HG02870 (cell line): Measurements from ENCODE around the gene ASTN2.

Source experiments
- ATAC-seq: cut with Tn5 transposase; IDR thresholded peaks from one replicate; pipeline ENCODE4 v1.9.1; 2021; ENCODE audit warnings: mild to moderate bottlenecking, moderate library complexity; ENCODE audit not compliant: unreplicated experiment

The ASTN2 gene

DNA sequence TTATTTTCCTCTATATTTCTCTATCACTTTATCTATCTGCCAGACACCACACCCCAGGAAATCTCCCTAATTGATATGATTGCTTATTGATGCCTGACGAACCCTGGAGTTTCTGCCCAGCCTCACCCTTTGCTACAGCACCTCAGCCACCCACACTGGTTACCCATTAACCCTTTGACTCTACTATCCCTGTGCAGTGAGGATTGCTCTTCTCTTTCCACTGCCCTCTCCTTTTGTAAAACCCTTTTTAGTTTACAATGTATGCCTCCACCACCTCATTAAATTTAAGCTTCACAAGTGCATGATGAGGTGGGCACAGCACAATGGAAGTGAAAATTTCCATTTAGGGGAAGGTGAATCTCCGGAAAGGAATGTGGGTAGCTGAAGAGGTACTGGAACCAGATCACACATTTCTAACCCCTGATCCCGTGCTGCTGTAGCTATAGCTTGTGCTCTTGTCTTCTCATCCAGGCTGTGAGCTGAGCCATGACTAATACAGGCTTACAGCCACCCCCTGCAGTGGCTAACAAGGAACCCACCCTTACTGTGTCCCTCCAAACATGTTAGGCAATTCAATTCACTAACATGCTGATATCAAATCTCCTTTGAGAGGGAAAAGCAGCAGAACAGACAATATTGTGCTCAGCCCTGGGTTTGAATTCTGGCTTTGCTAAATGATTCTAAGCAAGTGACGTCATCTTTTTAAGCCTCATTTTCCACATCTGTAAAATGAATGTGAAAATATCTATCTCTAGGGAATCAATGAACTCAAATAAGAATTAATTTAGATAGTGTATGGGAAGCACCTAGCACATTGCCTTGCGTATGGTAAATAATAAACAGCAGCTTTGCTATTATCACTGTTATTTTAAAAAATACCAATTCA lies 914.6 kb downstream of the ASTN2 start:
- ATAC-seq, result no peak

DNA sequence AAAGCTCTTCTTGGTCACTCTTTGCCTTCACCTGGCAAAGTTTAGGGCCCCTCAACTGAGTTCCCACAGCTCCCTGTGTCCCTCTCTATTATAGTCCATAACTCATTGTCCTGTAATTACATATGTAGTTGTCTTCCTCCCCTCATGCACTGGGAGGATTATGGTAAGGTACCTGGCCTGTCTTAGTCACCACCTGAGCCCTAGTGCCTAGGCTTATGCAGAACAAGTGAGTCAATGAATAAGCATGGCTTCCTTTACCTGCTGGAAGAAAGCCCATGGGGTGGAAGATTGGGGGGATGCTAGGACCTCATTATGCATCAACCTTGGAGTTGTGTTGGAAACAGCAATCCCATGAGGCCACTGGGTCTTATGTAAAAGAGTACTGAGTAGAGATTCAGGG lies 915.4 kb downstream of the ASTN2 start:
- no peak for ATAC-seq

DNA sequence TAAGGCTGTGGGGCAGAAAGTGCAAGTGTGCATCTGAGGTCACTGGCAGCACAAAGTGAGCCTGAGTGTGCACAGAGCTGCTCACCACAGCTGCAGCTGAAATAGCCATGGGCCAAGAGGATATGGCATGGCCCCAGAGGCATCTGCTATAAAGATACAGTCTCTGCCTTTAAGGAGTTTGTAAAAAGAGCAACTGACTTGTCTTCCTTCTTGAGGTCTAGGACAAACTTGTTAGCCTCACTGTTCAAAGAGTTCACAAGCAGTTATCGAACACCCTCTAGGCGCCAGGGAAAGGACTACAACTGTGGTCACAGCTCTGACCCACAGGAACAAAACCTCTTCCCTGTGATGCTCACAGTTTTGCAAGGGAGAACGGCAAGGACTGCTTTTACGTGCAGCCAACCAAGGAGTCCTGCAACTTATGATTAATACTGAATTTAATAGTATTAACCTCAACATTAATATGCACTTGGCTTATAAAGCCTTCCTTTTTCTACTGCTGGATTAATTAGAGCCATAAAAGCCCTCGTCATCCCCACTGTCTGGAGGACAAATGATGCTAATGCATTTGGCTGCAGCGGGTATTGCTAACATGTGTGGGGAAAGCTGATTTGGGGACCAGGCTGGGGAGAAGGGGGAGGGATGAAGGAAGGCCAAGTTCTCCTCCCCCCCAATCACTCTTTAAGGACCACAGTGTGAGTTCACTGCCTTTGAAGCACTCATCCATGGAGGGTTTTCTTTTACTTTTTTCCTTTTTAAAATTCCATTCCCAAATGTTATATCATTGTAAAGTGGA lies 917.6 kb downstream of the ASTN2 start:
- ATAC-seq, result no peak

DNA sequence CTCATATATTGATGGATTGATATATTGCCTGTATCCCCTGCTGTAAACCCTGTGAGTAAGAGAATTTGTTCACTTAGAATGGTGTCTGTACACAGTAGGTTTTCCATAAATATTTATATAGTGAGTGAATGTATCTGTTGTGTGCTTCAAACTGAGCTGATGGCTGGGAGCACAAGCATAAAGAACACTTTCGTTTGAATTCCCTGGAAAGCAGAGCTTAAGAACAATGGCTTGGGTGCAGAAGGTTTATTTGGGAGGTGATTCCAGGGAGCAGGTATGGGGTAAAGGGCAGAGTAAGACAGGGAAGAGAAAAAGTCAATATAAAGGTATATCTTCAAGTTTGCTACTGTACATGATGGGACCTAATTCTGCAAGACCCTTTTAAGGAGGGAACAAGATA lies 918.7 kb downstream of the ASTN2 start:
- no peak for ATAC-seq

DNA sequence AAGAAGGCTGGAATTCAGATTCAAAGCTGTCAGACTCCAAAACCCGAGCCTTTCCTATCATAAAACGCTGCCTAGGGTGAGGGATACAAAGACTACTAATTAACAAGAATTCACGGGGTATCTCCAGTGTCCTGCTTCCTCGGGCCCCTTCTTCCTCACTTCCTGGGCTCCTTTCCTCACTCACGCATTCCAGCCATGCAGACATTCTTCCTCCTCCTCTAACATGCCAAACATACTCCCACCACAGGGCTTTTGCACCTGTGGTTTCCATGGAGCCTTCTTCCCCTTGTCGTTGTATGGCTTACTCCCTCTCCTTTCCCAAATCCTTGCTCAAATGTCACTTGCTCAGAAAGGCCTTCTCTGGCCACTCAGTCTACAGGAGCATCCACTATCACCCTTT lies 919.1 kb downstream of the ASTN2 start:
- ATAC-seq, result no peak

DNA sequence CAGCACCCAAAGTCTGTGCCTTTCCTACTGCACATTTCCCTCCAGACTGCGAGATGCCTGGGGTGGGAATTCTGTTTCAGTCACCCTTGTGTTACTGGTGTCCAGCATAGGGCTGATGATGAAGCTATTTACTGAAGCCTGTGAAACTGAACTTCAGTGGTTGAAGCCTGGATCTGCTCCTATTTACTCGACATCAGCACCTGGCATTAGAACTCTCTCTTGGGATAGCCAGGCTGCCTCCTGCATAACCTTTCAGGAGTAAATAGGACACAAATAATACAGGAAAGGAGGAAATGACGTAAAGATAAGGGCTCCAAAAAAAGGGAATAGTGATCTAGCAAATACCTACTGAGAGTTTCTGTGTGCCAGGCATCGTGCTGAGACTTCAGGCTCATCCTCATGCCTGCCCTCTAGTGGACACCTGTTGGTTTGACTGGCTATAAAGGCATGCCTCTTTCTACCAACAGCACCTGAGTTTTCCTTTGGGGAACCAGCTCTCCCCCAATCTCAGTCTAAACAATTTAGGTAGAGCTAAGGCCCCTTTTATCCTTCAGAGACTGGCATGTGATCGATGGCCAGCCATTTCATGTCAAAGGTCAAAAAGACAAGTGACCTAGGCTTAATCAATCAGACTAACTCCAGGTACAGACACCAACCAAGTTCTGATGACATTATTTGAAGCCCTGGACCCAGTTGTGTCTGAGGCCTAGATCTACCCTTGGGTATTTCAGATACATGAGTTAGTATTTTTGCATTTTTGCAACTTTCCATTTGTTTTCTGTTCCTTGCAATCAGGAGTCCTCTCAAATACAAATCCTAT lies 919.8 kb downstream of the ASTN2 start:
- ATAC-seq, result no peak

DNA sequence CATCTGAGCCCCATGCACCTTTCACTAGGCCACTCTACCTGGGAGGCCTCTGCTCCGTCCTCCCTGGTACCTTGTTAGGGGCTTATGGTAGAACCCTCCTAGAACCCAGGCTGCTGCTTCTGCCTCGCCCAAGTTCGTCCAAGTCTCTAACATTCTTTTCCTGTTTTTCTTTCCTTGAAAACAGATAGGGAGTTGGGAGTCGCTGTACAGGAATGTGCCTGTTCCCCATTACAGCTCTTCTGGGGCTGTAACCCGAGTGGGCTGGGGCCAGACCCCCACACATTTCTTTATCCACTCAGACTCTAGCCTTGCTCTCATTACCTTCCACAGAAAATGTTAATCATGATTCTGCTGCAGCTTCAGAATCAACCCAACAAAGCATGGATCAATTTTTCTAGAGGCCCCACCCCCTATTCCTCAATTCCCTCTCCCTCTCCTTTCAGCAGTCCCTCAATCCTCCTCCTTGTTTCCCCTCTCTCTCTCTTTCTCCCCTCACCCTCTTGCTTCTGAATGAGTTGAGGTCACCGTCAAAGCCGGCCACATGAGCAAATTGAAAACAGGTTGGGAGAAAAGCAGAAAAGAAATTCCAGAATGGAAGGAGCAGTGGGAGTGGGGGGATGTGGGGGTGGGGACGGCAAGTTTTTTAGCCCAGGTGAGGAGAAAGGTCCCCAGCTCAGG lies 921.5 kb downstream of the ASTN2 start:
- ATAC-seq, result no peak

DNA sequence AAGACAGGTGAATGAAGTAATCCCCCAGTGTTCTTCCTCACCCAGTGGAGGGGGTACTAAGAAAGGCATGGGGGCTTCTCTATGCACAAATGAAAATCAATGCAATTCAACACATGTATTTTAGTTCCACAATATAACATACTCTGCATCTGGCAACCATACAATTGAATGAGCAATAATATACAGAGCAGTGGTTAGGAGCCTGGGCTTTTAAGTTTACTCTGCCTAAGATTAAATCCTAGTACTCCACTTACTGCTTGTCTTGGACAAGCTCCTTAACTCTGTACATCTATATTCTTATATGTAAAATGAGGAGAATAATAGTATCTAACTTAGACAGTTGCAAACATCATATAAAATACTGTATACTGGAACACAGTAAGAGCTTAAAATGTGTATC lies 923.2 kb downstream of the ASTN2 start:
- ATAC-seq, result no peak

DNA sequence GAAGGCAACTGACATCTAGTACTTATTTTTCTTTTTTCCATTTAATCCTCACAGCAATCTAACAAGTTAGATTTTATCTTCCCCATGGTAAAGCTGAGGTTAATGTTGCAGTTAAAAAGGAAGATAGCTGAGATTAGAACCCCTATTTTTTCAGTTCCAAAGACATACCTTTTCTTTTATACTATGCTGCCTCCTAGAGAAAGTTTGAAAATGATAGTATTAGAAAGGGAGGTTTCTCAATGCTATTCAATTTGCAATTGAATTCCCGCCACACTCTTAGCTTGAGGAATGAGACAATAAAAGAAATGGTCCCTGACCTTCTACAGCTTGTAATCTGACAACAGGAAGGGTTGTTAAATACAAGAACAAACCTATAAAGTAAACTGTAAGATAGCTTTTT lies 923.6 kb downstream of the ASTN2 start:
- ATAC-seq, result no peak

DNA sequence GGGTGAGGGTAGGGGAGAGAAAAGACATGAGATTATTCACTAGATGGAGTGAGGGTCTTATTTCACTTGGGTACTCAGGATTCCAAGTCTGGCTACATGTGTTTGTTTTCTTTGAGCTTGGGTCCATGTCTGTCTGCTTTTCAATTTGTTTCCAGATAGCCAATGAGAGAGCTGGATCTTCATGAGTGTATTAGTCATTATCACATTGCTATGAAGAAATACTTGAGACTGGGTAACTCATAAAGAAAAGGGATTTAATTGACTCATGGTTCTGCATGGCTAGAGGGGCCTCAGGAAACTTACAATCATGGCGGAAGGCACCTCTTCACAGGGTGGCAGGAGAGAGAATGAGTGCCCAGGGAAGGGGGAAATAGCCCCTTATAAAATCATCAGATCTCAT lies 924.5 kb downstream of the ASTN2 start:
- ATAC-seq, result no peak

DNA sequence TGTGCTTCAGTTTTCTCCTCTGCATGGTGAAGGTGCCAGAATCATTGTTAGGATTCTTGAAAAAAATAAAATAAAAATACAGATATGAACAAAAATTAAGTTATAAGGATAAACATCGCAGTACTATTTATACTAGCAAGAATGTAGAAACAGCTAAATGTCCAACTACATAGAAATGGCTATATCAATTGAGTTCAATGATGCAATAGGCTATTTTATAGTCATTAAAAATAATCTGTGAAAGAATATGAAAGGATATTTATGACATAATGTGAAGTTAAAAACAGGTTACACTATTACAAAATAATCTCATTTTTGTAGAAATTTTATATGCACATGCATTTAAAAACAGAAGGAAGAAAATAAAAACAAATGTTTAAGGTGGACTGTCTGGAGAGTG lies 926.5 kb downstream of the ASTN2 start:
- ATAC-seq, result no peak

DNA sequence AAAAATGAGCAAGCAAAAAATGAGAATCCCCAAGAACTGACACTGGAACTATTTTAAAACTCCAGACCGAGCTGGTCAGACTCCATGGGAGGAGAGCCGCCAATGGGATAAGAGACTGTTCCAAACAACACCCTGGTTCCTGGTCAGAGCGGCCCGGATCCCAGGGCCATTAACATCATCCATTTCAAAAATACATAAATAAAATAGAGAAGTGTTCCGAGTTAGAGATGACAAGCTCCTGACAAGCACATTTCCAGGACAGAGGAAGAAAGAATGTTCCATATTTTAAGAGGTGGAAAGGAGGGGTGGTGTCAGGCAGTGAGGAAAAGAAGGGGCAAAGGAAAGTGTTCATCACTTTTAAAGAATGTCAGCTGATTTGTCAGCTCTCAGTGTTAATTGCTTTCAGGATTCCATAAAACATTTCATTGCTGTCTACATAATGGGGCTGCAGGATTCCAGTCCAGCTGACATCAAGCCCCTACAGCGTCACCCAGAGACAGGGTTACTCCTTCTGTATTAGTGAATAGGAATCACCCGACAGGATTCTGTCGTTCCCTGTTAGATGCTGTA lies 930.3 kb downstream of the ASTN2 start:
- ATAC-seq, result no peak

DNA sequence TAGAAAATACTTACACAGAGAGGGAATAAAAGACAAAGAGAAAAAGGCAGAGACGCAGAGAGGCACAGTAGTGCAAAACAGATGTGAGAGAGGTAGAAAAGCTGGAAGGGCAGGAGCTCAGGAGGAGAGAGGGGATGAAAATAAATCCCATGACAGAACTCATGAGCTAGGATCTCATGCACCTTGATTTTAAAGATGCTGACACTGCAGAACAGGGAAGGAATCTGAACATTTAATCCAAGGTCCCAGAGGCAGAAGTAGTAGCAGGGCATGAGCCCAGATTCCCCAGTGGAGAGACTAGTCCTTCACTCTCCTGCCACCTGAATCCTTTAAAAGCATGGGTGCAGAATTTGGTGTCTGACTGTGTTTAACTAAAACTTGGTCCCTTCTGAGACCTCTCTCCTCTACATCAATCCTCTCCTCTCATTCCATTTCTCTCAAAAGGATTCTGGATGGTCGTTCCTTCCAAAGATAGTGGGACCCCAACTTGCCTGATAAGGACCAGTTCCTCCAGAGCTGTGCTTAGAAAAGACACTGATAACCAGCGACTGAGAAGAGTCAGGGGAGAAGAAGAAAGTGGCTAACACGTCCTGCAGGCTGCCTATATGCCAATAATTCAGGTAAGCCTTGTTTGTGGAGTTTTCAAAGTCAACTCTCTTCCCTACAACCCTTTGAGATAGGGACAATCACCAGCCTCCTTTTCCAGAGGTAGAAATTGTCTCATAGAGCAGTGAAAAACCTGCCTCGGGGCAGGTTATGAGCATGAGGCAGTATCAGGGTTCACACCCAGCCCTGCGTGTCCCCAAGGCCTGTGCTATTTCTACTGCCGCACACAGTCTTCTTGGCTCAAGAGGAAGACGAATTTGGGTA lies 931.0 kb downstream of the ASTN2 start:
- no peak for ATAC-seq

DNA sequence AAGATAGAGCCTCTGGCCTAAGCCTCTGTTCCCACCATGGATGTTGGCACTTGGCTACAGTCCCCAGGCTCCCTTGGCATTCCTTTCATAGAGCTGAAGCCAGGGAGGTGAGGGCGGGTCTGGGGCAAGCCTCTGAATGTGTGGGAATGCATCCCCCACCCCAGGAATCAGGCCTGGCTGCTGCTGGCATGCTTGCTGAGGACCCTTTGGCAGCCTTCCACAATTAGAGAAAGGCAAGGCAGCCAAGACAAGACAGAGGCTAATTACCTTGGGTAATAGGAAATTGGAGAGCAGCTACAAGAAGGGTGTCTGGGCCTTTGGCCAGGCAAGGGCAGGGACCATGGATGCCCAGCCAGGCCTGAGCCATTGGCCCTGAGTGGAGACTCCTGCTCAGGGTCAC lies 932.1 kb downstream of the ASTN2 start:
- no peak for ATAC-seq

DNA sequence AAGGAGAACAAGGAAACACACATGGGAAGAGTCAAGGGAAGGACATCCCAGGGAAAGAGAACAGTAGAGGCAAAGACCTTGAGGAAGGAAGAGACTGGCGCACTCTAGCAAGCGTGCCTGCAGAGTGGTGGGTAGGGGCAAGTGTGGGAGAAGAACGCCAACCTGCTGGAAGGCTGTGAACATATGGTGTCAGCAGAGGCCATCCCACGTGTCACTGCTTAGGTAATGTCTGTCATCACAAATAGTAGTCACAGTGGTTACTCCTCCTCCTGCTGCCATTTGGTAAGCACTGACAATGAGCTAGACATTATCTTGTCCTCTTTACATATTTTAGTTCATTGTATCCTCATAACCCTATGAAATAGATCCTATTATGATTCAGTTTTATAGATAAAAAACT lies 934.2 kb downstream of the ASTN2 start:
- ATAC-seq, result no peak

DNA sequence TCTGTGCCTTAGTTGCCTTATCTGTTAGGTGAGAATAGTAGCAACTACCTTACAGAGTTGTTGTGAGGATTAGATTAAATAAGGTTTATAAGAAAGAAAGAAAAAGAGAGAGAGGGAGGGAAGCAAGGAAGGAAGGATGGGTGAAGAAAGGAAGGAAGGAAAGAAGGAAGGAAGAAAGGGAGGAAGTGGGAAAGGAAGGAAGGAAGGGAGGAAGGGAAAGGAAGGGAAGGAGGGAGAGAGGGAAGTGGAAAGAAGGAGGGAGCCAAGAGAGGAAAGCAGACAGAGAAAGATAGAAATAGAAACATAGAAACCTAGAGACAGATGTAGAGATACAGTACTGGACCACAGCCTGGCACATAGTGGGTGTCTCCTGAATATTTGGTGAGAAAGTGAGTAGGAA lies 934.9 kb downstream of the ASTN2 start:
- no peak for ATAC-seq

DNA sequence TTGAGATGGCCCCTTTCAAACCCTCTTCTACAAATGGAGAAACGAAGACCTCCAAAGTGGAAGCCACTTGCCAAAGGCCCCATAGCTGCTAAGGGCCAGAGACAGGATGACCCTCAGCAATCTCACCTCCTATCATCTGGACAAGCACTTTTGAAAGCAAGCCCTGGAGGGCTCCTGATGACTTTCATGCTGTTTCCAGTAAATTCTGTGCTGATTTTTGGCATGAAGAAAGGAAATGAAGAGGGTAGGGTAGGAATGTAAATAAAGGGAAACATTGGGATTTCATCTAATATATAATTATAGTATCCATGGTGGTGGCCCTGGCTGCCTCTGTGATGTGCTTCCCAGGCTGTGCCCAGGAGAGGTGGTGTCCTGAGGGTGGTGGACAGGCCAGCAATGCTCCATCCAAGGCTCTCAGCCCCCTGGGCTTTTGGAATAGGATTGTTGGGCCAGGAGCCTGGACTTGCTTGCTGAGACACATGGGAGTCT lies 935.8 kb downstream of the ASTN2 start:
- no peak for ATAC-seq

DNA sequence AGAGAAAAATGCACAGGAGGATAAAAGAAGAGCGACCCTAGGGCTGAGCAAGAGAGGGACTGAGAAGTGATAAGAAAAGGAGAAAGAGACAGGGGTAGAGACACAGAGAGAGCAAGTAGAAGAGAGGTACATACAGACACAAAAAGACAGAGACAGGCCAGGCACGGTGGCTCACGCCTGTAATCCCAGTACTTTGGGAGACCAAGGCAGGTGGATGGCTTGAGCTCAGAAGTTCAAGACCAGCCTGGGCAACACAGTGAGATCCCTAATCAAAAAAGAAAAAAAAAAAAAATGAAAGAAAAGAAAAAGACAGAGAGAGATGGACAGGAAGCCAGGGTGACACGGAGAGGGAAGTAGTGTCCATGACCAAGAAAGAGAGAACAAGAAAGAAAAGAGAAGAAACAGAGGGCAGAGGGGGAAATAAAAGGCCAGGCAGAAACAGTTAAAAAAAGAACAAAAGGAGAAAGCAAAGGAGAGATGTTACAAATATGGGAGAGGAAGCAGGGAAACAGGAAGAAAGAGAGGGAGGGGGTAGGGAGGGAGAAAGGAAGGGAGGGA lies 937.2 kb downstream of the ASTN2 start:
- ATAC-seq, result no peak

DNA sequence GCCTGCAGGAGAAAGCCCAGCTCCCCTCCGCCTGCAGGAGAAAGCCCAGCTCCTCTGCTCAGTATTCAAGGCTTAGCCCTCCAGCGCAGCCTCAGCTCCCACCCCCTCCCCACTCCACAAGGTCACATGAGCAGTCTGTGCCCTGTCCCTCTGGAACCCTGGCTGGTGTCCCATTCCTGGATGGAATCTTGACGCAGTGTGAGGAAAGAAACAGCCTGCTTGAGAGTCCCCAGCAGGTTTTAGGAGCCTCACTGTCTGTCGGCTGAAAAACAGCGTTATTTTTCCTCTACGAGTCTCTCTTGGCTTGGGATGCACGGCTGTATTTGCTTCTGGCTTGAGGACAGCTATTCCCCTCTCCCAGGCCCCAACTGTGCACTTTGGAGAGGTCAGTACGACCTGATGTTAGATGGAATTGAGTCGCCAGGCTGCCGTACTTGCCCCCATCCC lies 937.9 kb downstream of the ASTN2 start:
- no peak for ATAC-seq
